Suprapubic skin (tissue), 3 donors: Measurements from ENCODE around the gene MAPK7.

Source experiments
- POLR2AphosphoS5 ChIP-seq, 3 donors: sonication (generic); formaldehyde crosslinking; IDR thresholded peaks; one replicate each; pipeline ENCODE4 v1.6.1; 2017; ENCODE audit warnings: antibody characterized with exemption in 3 of 3
- TF ChIP-seq, protein P1 (sequence below), 2 donors: fragments of 200-600 bp in 1 of 2; fragments of 450-650 bp in 1 of 2; sonication (generic) in 1 of 2; IDR thresholded peaks; one replicate each; pipeline ENCODE4 v1.5.1; 2016 to 2019; ENCODE audit warnings: antibody characterized with exemption in 2 of 2, mild to moderate bottlenecking in 1 of 2, moderate library complexity in 1 of 2

- TF ChIP-seq, protein P1, sequence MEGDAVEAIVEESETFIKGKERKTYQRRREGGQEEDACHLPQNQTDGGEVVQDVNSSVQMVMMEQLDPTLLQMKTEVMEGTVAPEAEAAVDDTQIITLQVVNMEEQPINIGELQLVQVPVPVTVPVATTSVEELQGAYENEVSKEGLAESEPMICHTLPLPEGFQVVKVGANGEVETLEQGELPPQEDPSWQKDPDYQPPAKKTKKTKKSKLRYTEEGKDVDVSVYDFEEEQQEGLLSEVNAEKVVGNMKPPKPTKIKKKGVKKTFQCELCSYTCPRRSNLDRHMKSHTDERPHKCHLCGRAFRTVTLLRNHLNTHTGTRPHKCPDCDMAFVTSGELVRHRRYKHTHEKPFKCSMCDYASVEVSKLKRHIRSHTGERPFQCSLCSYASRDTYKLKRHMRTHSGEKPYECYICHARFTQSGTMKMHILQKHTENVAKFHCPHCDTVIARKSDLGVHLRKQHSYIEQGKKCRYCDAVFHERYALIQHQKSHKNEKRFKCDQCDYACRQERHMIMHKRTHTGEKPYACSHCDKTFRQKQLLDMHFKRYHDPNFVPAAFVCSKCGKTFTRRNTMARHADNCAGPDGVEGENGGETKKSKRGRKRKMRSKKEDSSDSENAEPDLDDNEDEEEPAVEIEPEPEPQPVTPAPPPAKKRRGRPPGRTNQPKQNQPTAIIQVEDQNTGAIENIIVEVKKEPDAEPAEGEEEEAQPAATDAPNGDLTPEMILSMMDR (IDR thresholded peaks at IDR 0.05): no peak
- TF ChIP-seq POLR2AphosphoS5 (IDR thresholded peaks at IDR 0.05): peak in 2 of 3 donors; percentile 39 to 66
These were observed 8.0 kb downstream of the MAPK7 start for GRCh38 chr17:19386051-19386929.
